Measurements from ENCODE around the gene KIAA1614. TPM values are rescaled to one million over a fixed set of nuclear protein-coding genes. Genes with fewer than 3 reads are reported as not detected.

Gene KIAA1614
- total RNA-seq, 1 donor from 2014 or later = 13.0 TPM

DNA sequence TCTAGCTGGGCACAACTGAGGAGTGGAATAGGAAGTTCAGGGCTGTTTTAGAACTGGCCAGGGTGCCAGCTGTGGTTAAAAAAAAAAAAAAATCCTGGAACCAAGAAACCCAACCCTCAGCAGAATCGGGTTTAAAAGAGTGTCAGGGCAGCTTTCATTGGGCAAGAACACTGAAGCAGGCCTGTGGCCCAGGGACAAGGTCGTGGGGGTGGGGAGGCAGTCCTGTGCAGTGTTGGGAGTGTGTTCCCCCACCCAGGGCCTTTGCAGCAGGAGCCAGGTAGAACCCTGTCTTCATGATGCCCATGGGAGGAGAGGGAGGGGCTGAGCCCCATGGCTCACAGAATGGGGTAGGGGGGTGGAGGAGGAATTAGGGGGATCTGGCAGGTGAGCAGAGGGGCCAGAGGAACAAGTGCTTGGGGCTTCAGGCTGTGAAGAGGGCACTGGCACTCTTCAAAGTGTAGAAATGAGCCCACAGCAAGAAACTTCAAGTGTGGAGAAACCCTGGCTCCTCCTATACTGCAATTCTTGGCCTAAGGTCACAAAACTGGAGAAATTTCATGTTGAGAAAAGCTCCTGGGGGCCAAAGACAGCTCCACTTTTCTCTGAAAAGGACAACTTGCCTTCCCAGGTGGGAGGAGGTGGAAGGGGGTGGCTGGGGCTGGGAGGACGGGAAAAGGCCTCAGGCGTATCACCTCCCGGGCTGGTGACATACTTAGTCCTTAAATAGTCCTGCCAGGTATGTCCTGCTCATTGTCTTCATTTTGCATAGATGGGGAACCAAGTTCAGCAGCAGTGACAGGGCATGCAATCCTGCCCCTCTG, 39.3 kb downstream of the KIAA1614 start:
- no peak for DNase-seq (ENCODE audit: extremely low spot score in 2 of 2)
- Histone ChIP-seq H3K4me1 (peaks cover 60% of the 10 kb centered on the region), H3K4me3 (no peak overlapping the region), H3K36me3 (peaks cover 0 to 4% of the 10 kb centered on the region in 2 donors), H3K9me3 (no peaks in the 10 kb centered on the region), H3K27me3 (no peaks in the 10 kb centered on the region), H3K27ac (no peak overlapping the region)
- TF ChIP-seq, protein P1, sequence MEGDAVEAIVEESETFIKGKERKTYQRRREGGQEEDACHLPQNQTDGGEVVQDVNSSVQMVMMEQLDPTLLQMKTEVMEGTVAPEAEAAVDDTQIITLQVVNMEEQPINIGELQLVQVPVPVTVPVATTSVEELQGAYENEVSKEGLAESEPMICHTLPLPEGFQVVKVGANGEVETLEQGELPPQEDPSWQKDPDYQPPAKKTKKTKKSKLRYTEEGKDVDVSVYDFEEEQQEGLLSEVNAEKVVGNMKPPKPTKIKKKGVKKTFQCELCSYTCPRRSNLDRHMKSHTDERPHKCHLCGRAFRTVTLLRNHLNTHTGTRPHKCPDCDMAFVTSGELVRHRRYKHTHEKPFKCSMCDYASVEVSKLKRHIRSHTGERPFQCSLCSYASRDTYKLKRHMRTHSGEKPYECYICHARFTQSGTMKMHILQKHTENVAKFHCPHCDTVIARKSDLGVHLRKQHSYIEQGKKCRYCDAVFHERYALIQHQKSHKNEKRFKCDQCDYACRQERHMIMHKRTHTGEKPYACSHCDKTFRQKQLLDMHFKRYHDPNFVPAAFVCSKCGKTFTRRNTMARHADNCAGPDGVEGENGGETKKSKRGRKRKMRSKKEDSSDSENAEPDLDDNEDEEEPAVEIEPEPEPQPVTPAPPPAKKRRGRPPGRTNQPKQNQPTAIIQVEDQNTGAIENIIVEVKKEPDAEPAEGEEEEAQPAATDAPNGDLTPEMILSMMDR (IDR thresholded peaks at IDR 0.05) = no peak
- TF ChIP-seq POLR2A (IDR thresholded peaks at IDR 0.05) = no peak
- no peak for TF ChIP-seq POLR2AphosphoS5 (IDR thresholded peaks at IDR 0.05; ENCODE audit: insufficient read depth in 1 of 2, low read depth in 1 of 2)
- intact Hi-C loops (cut with DNase I) = no loop called here

DNA sequence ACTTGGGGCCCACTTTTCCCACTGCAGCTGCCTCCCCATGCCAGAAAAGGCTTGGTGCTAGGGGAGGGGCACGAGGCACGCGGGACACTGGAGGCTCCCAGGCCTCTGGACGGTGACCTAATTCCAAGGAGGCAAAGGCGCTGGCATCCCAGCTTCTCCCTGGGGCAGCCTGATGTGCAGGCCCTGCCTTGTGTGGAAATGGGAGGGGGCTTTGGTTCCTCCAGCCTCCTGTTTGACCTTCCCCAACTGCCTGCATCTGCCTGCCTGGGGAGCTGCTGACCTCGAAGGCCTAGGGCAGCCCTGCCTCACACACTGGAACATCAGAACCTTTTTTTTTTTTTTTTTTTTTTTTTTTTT, 39.9 kb downstream of the KIAA1614 start:
- DNase-seq (ENCODE audit: extremely low spot score in 2 of 2) = no peak
- TF ChIP-seq, protein P1 (IDR thresholded peaks at IDR 0.05) = no peak
- TF ChIP-seq POLR2AphosphoS5 (IDR thresholded peaks at IDR 0.05; ENCODE audit: insufficient read depth in 1 of 2, low read depth in 1 of 2) (no peak), POLR2A (IDR thresholded peaks at IDR 0.05) (no peak)
- no peak overlapping the region for H3K4me3 ChIP-seq
- no peaks in the 10 kb centered on the region for H3K9me3 ChIP-seq
- peaks cover 55% of the 10 kb centered on the region for H3K4me1 ChIP-seq
- peaks cover 0 to 2% of the 10 kb centered on the region in 2 donors for H3K36me3 ChIP-seq
- H3K27ac ChIP-seq = no peak overlapping the region
- intact Hi-C loops (cut with DNase I) = no loop called here
- H3K27me3 ChIP-seq = no peaks in the 10 kb centered on the region

DNA sequence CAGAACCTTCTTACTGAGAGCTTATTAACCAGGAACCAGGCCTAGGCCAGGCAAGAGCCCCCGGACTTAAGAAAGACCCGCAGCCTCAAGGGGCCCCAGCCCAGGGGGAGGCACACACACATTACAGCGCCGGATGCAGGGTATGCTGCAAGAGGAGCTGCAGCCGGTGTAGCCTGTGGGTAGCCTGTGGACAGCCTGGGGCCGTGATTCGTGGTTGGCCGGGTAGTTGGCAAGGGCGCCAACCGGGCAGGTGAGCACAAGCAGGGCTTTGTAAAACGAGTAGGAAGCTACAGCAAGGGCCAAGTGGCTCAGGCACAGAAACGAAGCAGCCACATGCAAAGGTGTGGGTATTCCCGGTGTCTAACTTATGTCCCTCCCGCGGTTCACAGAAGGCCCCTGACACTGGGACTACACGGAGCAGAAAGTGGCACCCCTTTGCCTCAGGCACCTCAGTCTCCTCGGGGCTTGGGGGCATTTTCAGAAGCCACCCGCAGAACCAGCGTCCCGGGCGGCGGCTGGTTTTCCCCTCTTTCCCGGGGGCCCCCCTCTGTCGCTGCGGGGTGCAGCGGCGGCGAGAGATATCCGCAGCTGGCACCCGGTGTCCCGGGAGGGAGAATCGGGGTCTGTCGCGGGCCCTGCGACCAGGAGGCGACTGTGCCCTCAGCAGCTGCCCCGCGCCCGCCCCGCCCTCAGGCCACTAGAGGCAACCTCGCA, 40.8 kb downstream of the KIAA1614 start:
- H3K4me1 ChIP-seq = peaks cover 48% of the 10 kb centered on the region
- H3K27ac ChIP-seq = peak overlapping the region; percentile 78
- H3K4me3 ChIP-seq = peak overlapping the region; percentile 55
- TF ChIP-seq POLR2A (IDR thresholded peaks at IDR 0.05) (no peak), POLR2AphosphoS5 (IDR thresholded peaks at IDR 0.05; ENCODE audit: insufficient read depth in 1 of 2, low read depth in 1 of 2) (no peak)
- TF ChIP-seq, protein P1 (IDR thresholded peaks at IDR 0.05) = no peak
- H3K9me3 ChIP-seq = no peaks in the 10 kb centered on the region
- DNase-seq (ENCODE audit: extremely low spot score in 2 of 2) = no peak
- intact Hi-C loops (cut with DNase I) = no loop called here
- no peaks in the 10 kb centered on the region for H3K36me3 ChIP-seq
- no peaks in the 10 kb centered on the region for H3K27me3 ChIP-seq

DNA sequence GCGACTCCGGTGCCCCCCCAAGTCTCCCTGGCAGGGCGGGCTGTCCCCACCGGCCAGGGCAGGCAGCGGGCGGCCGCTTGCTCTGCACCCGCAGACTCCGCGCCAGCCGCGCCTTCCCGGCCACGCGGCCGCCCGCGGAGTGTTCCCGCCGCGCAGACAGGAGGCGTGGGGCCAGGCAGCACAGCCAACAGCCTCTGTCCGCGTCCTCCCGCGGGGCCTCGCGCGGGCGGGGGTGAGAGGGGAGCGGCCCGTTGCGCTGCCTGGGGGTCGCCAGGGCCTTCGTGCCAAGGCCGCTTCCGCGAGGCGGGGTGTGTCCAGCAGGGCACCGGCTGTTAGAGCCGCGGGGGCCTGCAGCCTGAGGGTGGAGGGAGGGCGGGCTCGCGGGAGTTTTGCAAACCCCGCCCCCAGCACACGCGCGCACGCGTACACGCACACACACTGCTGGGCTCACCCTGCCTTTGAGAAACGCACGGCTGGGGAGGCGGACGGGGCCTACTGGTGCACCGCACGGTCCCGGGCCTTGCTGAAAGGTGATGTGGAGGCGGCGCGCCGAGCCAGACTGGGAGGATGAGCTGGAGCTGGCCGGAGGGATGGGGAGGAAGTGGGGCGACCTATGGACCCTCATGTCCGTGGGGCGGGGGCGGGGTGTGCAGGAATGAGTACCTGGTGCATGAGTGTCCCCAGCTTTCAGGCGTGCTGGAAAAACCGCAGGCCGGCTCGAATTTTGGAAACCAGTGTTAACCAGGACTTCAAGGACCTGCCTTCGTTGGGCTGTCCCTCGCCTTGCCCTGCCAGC, 41.5 kb downstream of the KIAA1614 start:
- DNase-seq (ENCODE audit: extremely low spot score in 2 of 2) = no peak
- H3K9me3 ChIP-seq = no peaks in the 10 kb centered on the region
- no peaks in the 10 kb centered on the region for H3K27me3 ChIP-seq
- peak overlapping the region; percentile 55 for H3K4me3 ChIP-seq
- TF ChIP-seq, protein P1 (IDR thresholded peaks at IDR 0.05) = peak in 1 of 3 experiments; percentile 5
- TF ChIP-seq POLR2A (IDR thresholded peaks at IDR 0.05) = no peak
- peak in 1 of 2 donors; percentile 52 for TF ChIP-seq POLR2AphosphoS5 (IDR thresholded peaks at IDR 0.05; ENCODE audit: insufficient read depth in 1 of 2, low read depth in 1 of 2)
- peak overlapping the region; percentile 78 for H3K27ac ChIP-seq
- intact Hi-C loops (cut with DNase I) = no loop called here
- H3K4me1 ChIP-seq = peaks cover 41% of the 10 kb centered on the region
- H3K36me3 ChIP-seq = no peaks in the 10 kb centered on the region

Measured in vagina (tissue), 2 donors.